Nephron (organoid): ENCODE results near the gene CPA3.

Experiments
- H3K27ac Mint-ChIP-seq, 3 experiments: 2 replicates each; pipeline ENCODE4 v1.8.0; 2020; ENCODE audit warnings: mixed read lengths in 3 of 3, mild to moderate bottlenecking in 2 of 3, moderate library complexity in 1 of 3
- H3K27me3 Mint-ChIP-seq: 2 replicates; pipeline ENCODE4 v1.8.0; 2021; ENCODE audit warnings: low read depth, mild to moderate bottlenecking, moderate library complexity, mixed read lengths
- H3K36me3 Mint-ChIP-seq: 2 replicates; pipeline ENCODE4 v1.8.0; 2020; ENCODE audit warnings: low read depth, mixed read lengths
- H3K4me1 Mint-ChIP-seq: 2 replicates; pipeline ENCODE4 v1.8.0; 2020; ENCODE audit warnings: mixed read lengths
- H3K4me3 Mint-ChIP-seq, 3 experiments: 2 replicates each; pipeline ENCODE4 v1.8.0; 2020; ENCODE audit warnings: mild to moderate bottlenecking in 3 of 3, mixed read lengths in 3 of 3, moderate library complexity in 2 of 3
- H3K9me3 Mint-ChIP-seq: 2 replicates; pipeline ENCODE4 v1.8.0; 2020; ENCODE audit warnings: mixed read lengths
- CTCF ChIP-seq, 3 experiments: fragments of 200-600 bp; sonication (generic); IDR thresholded peaks; one replicate each; pipeline ENCODE4 v1.5.0; 2021; ENCODE audit warnings: antibody characterized with exemption in 3 of 3; ENCODE audit not compliant: unreplicated experiment in 3 of 3

CPA3 gene, protein sequence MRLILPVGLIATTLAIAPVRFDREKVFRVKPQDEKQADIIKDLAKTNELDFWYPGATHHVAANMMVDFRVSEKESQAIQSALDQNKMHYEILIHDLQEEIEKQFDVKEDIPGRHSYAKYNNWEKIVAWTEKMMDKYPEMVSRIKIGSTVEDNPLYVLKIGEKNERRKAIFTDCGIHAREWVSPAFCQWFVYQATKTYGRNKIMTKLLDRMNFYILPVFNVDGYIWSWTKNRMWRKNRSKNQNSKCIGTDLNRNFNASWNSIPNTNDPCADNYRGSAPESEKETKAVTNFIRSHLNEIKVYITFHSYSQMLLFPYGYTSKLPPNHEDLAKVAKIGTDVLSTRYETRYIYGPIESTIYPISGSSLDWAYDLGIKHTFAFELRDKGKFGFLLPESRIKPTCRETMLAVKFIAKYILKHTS

DNA sequence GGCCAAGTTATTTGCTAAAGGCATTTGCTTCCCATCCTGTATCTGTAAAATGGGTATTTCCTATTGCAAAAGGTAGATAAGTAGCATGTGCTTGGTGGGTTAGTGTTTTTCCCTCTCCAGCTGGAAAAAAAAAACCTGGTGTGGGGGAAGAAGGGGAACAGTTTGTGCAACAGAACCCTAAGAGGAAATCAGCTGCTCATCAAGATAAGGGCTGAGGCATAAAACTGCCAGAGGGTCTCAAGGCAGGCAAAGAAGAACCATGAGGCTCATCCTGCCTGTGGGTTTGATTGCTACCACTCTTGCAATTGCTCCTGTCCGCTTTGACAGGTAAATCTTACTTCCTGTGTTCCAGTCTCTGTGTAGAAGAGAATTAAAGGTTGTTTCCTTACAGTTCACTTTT is at the start of gene CPA3:
Gene CPA3 (plus strand): TSS at position 248 of the 400 bp plus-strand sequence. CDS start 12 bp downstream, at position 260.
- H3K27me3 Mint-ChIP-seq, result peaks cover 4% of the 10 kb centered on the region
- H3K9me3 Mint-ChIP-seq, result no peaks in the 10 kb centered on the region
- no peaks in the 10 kb centered on the region for H3K4me1 Mint-ChIP-seq
- no peak within 1 kb of the TSS for H3K4me3 Mint-ChIP-seq
- no peak for TF ChIP-seq CTCF (IDR thresholded peaks at IDR 0.05; ENCODE audit: unreplicated experiment in 3 of 3)
- no peak within 1 kb of the TSS for H3K27ac Mint-ChIP-seq
- H3K36me3 Mint-ChIP-seq, result no peaks in the 10 kb centered on the region

DNA sequence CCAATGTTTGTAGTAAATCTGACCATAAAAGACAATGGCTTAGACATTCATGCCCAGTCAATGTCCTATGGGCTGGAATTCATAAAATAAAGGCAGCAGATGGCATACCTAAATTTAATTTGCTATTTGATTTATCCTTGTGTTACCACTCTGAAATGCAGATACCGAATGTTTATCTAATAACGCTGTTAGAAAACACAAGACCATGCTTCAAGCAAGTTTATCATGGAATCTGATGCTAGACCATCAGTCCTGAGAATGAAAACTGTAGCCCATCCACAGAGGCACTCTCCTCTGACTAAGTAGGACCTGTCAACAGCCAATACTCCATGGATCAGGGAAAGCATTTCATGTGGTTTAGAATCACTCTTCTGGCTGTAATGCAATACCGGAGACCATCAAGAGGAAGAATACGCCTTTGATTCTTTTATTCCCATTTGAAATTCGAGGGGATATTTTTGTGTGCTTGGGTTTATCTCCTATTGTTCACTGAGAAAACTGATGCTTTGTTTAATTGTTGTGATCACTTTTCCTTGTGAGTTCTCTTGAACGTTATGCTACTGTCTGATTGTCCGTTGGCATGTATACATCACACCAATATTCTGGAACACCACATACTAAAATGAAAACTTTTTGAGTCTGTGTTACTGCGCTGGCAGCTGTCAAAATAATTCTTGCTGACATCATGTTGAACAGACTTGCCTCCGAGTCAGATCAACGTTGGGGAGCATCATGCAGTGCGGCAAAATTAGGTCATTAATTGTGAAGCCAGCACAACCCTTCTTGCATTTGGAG is 49.6 kb upstream of the CPA3 start:
- Mint-ChIP-seq H3K36me3 (peaks cover 4% of the 10 kb centered on the region), H3K27ac (peak overlapping the region; percentile 15 to 24 (median 17)), H3K9me3 (peaks cover 9% of the 10 kb centered on the region), H3K4me3 (no peak overlapping the region), H3K27me3 (no peaks in the 10 kb centered on the region), H3K4me1 (peaks cover 33% of the 10 kb centered on the region)
- no peak for TF ChIP-seq CTCF (IDR thresholded peaks at IDR 0.05; ENCODE audit: unreplicated experiment in 3 of 3)

GRCh38 chr3:148816427-148816826 is 48.7 kb upstream of the CPA3 start:
- no peak for TF ChIP-seq CTCF (IDR thresholded peaks at IDR 0.05; ENCODE audit: unreplicated experiment in 3 of 3)
- Mint-ChIP-seq H3K27me3 (no peaks in the 10 kb centered on the region), H3K4me3 (no peak overlapping the region), H3K36me3 (no peaks in the 10 kb centered on the region), H3K27ac (no peak overlapping the region), H3K4me1 (peaks cover 40% of the 10 kb centered on the region), H3K9me3 (peaks cover 11% of the 10 kb centered on the region)

DNA sequence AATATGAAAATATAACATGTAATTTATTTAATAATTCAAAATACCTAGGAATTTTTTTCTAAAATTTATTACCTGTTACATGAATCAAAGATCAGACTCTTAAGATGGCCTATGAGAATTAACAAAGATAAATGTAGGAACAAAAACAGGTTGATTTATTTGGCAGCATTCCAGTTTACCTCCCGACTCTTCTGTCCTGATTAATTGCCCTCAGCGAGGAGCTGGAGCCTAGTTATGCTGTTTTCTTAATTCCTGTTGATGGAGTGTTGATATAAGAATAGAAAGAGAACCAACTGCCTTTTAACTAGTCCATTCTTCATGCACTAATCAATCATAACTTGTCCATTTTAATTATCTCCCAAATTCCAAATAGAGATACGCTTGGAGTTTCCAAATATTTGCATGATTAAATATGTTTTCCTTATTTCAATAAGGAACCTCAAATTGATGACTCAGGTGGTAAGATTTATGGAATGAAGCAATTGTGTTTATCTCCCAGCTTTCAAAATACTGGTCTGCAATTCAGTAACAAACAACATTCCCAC is 48.0 kb upstream of the CPA3 start:
- Mint-ChIP-seq H3K4me1 (peaks cover 40% of the 10 kb centered on the region), H3K27ac (no peak overlapping the region), H3K27me3 (no peaks in the 10 kb centered on the region), H3K9me3 (peaks cover 14% of the 10 kb centered on the region), H3K36me3 (no peaks in the 10 kb centered on the region), H3K4me3 (no peak overlapping the region)
- TF ChIP-seq CTCF (IDR thresholded peaks at IDR 0.05; ENCODE audit: unreplicated experiment in 3 of 3), result no peak

DNA sequence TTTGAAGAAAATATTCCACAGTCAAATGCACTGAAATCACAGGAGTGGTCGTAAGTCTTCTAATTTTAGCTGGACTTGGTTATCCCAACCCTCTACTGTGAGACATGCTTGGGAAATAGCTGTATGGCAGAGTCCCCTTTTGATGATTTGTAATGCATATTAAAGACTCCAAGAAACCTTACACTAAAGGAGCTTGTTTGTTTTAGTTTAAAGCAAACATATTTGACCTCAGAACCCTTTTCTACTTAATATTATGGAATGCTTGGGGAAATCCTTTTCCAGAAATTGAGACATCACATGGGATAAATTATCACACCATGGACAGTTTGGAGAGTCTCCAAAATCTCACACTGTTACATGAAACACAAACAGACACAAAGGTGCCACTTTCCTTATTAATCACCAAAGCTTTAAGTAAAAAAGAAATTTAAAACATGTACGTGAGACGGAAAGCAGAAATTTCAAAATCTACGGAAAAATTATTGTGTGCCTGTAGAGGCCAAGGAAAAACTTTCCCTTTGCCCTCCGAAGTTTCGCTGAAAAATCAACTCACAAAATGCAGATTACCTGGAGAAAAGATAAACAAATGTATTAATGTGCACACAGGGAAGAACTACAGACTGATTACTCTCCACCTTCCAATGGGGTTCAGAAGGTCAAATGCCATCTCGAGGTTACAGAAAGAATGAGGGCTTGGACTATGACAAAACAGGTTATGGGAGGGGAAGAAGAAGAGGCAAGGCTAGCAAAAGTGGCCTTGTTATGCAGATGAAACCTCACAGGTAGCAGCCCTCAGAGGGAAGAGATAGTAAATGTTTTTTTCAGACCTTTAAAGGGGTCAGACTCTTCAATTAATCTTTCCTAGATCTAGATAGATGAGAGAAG is 44.5 kb upstream of the CPA3 start:
- Mint-ChIP-seq H3K4me1 (peaks cover 38% of the 10 kb centered on the region), H3K4me3 (peak overlapping the region in 2 of 3 experiments; percentile 3 to 18)

More for the DNA sequence above, 44.5 kb upstream of the CPA3 start:
- no peak for TF ChIP-seq CTCF (IDR thresholded peaks at IDR 0.05; ENCODE audit: unreplicated experiment in 3 of 3)
- peak overlapping the region; percentile 78 to 91 (median 85) for H3K27ac Mint-ChIP-seq
- no peaks in the 10 kb centered on the region for H3K27me3 Mint-ChIP-seq
- H3K36me3 Mint-ChIP-seq, result no peaks in the 10 kb centered on the region
- H3K9me3 Mint-ChIP-seq, result peaks cover 11% of the 10 kb centered on the region
